ENCODE measurements around the gene HSPD1.
A peak's percentile ranks its signal among the peaks of the same experiment; 100 is the strongest.

HSPD1 gene

DNA sequence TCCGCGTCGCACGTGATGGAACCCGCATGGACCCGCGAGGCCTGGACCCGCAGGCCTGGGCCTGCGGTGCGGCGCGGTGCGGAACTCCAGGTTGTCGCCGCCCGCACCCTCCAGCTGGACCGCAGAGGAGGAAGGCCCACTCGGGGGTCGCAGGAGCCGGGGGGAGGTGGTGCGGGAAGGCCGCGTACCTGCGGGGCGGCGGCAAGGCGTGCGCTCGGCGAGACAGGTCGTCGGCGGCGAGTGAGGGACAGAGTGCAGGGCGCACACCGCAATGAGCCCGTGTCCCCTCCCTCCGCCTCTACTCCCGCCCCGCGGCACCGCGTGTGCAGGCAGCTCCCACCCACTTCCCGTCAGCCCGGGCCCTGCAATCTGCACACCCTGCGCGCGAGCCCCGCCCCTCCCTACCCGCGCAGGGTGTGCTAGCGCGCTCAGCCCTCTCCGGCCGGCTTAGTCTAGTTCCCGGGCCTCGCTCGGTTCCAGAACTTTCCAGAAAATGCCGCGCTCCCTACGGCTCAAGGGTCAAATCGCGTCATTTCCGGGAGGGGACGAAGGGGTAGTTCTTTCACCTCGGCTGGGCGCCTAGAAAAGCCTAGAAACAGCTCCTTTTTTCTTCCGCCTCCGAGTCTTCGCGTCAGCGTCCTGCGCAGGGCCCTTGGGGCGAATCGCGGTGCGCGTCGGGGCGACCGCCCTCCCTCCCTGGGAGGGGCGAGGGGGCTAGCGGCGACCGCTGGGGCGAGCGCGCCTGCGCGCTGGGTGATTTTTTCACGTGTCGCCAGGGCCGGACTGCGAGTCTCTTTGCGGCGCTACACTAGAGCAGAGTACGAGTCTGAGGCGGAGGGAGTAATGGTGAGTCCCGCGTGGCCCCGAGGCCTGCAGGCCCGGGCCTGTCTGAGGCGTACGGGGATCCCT lies at the start of gene HSPD1, which contains the start of gene HSPE1:
HSPD1 (minus strand) TSS at position 247 of the 909 bp plus-strand sequence. CDS start 992 bp downstream, outside the sequence.
HSPE1 (plus strand) TSS at position 786 of the 909 bp plus-strand sequence; CDS start at position 844, 58 bp downstream.
- Histone ChIP-seq H3K4me1 (ENCODE audit: control insufficient read depth in 1 of 2, insufficient read depth in 1 of 2, low read depth in 1 of 2, low read length in 1 of 2) (peaks cover 30 to 31% of the 10 kb centered on the region in 2 experiments), H3K4me3 (ENCODE audit: low read depth in 1 of 2, low read length in 1 of 2) (peak within 1 kb of the TSS; percentile 91 to 98), H3K36me3 (peaks cover 5% of the 10 kb centered on the region), H3K27ac (peak within 1 kb of the TSS; percentile 93), H3K27me3 (no peaks in the 10 kb centered on the region), H3K9me3 (no peaks in the 10 kb centered on the region)
- TF ChIP-seq, protein P1, sequence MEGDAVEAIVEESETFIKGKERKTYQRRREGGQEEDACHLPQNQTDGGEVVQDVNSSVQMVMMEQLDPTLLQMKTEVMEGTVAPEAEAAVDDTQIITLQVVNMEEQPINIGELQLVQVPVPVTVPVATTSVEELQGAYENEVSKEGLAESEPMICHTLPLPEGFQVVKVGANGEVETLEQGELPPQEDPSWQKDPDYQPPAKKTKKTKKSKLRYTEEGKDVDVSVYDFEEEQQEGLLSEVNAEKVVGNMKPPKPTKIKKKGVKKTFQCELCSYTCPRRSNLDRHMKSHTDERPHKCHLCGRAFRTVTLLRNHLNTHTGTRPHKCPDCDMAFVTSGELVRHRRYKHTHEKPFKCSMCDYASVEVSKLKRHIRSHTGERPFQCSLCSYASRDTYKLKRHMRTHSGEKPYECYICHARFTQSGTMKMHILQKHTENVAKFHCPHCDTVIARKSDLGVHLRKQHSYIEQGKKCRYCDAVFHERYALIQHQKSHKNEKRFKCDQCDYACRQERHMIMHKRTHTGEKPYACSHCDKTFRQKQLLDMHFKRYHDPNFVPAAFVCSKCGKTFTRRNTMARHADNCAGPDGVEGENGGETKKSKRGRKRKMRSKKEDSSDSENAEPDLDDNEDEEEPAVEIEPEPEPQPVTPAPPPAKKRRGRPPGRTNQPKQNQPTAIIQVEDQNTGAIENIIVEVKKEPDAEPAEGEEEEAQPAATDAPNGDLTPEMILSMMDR (IDR thresholded peaks at IDR 0.05) = no peak

GRCh38 chr2:197548582-197548981 lies 48.9 kb upstream of the HSPD1 start:
- H3K27ac ChIP-seq = no peak overlapping the region
- peaks cover 0 to 3% of the 10 kb centered on the region in 2 experiments for H3K4me1 ChIP-seq (ENCODE audit: control insufficient read depth in 1 of 2, insufficient read depth in 1 of 2, low read depth in 1 of 2, low read length in 1 of 2)
- H3K9me3 ChIP-seq = no peaks in the 10 kb centered on the region
- peaks cover 72% of the 10 kb centered on the region for H3K36me3 ChIP-seq
- TF ChIP-seq, protein P1 (IDR thresholded peaks at IDR 0.05) = no peak
- no peak overlapping the region for H3K4me3 ChIP-seq (ENCODE audit: low read depth in 1 of 2, low read length in 1 of 2)
- no peaks in the 10 kb centered on the region for H3K27me3 ChIP-seq

GRCh38 chr2:197547163-197547900 lies 47.7 kb upstream of the HSPD1 start:
- H3K27me3 ChIP-seq = no peaks in the 10 kb centered on the region
- H3K4me3 ChIP-seq (ENCODE audit: low read depth in 1 of 2, low read length in 1 of 2) = no peak overlapping the region
- H3K36me3 ChIP-seq = peaks cover 74% of the 10 kb centered on the region
- peaks cover 0 to 3% of the 10 kb centered on the region in 2 experiments for H3K4me1 ChIP-seq (ENCODE audit: control insufficient read depth in 1 of 2, insufficient read depth in 1 of 2, low read depth in 1 of 2, low read length in 1 of 2)
- TF ChIP-seq, protein P1 (IDR thresholded peaks at IDR 0.05) = no peak
- no peak overlapping the region for H3K27ac ChIP-seq
- H3K9me3 ChIP-seq = no peaks in the 10 kb centered on the region

GRCh38 chr2:197543206-197543605 lies 43.6 kb upstream of the HSPD1 start:
- H3K27me3 ChIP-seq = no peaks in the 10 kb centered on the region
- H3K36me3 ChIP-seq = peaks cover 73% of the 10 kb centered on the region
- H3K9me3 ChIP-seq = no peaks in the 10 kb centered on the region
- no peak overlapping the region for H3K4me3 ChIP-seq (ENCODE audit: low read depth in 1 of 2, low read length in 1 of 2)
- TF ChIP-seq, protein P1 (IDR thresholded peaks at IDR 0.05) = no peak
- no peak overlapping the region for H3K27ac ChIP-seq
- H3K4me1 ChIP-seq (ENCODE audit: control insufficient read depth in 1 of 2, insufficient read depth in 1 of 2, low read depth in 1 of 2, low read length in 1 of 2) = peaks cover 0 to 3% of the 10 kb centered on the region in 2 experiments

- Histone ChIP-seq H3K4me3 (ENCODE audit: low read depth in 1 of 2, low read length in 1 of 2) (no peak overlapping the region), H3K4me1 (ENCODE audit: control insufficient read depth in 1 of 2, insufficient read depth in 1 of 2, low read depth in 1 of 2, low read length in 1 of 2) (no peaks in the 10 kb centered on the region), H3K9me3 (no peaks in the 10 kb centered on the region), H3K27me3 (no peaks in the 10 kb centered on the region), H3K27ac (no peak overlapping the region), H3K36me3 (peaks cover 72% of the 10 kb centered on the region)
- TF ChIP-seq, protein P1 (IDR thresholded peaks at IDR 0.05) = no peak
These were observed 40.1 kb upstream of the HSPD1 start for GRCh38 chr2:197539734-197540133.

All from neutrophil (primary cell).